ENCODE data around the gene BRAF. TPM values are rescaled to one million over a fixed set of nuclear protein-coding genes. Genes with fewer than 3 reads are reported as not detected.
"Not testable (repeated sequence)": the region's sequence is repeated elsewhere in the genome, so short reads cannot be mapped to it uniquely, and the experiment has no call there.

The BRAF gene
- total RNA-seq, 1 experiment from 2014 or later = 31.3 TPM

DNA sequence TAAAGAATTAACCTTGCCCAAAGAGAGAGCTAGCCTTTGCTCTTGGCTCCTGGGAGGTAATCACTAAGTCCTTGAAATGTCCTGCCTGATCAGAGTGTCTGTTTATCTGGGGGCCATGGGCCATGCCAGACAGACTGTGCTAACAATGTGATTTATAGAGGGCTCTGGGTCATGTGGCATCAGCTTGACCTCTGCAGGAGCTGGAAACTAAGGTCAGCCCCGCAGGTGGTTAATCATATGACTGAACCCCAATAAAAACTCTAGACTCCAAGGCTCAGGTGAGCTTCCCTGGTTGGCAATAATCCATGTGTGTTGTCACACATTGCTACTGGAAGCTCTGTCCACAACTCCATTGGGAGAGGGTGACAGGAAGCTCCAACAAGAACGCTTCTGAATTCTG, 180.7 kb downstream of the BRAF start:
- DNase-seq = no peak
- no peaks in the 10 kb centered on the region for H3K27me3 Mint-ChIP-seq (ENCODE audit: unreplicated experiment)
- intact Hi-C loops (cut with micrococcal nuclease; ENCODE audit: unreplicated experiment) = no loop called here
- no peaks in the 10 kb centered on the region for H3K4me1 Mint-ChIP-seq (ENCODE audit: low read depth, unreplicated experiment)
- CTCF ChIA-PET = no interaction called here
- H3K4me3 Mint-ChIP-seq (ENCODE audit: low read depth, unreplicated experiment) = no peak overlapping the region
- BruUV-seq (replicated peaks) = no TSS peak
- no peak overlapping the region for H3K27ac Mint-ChIP-seq (ENCODE audit: unreplicated experiment)
- TF ChIP-seq, protein P1, sequence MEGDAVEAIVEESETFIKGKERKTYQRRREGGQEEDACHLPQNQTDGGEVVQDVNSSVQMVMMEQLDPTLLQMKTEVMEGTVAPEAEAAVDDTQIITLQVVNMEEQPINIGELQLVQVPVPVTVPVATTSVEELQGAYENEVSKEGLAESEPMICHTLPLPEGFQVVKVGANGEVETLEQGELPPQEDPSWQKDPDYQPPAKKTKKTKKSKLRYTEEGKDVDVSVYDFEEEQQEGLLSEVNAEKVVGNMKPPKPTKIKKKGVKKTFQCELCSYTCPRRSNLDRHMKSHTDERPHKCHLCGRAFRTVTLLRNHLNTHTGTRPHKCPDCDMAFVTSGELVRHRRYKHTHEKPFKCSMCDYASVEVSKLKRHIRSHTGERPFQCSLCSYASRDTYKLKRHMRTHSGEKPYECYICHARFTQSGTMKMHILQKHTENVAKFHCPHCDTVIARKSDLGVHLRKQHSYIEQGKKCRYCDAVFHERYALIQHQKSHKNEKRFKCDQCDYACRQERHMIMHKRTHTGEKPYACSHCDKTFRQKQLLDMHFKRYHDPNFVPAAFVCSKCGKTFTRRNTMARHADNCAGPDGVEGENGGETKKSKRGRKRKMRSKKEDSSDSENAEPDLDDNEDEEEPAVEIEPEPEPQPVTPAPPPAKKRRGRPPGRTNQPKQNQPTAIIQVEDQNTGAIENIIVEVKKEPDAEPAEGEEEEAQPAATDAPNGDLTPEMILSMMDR (IDR thresholded peaks at IDR 0.05; ENCODE audit: unreplicated experiment) = no peak
- H3K36me3 Mint-ChIP-seq (ENCODE audit: insufficient read depth, unreplicated experiment) = no peaks in the 10 kb centered on the region
- H3K9me3 Mint-ChIP-seq (ENCODE audit: low read depth, unreplicated experiment) = no peaks in the 10 kb centered on the region

DNA sequence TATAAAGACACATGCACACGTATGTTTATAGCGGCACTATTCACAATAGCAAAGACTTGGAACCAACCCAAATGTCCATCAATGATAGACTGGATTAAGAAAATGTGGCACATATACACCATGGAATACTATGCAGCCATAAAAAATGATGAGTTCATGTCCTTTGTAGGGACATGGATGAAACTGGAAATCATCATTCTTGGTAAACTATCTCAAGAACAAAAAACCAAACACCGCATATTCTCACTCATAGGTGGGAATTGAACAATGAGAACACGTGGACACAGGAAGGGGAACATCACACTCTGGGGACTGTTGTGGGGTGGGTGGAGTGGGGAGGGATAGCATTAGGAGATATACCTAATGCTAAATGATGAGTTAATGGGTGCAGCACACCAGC, 181.5 kb downstream of the BRAF start:
- H3K4me1 Mint-ChIP-seq (ENCODE audit: low read depth, unreplicated experiment); BruUV-seq (replicated peaks); DNase-seq; intact Hi-C loops (cut with micrococcal nuclease; ENCODE audit: unreplicated experiment); H3K9me3 Mint-ChIP-seq (ENCODE audit: low read depth, unreplicated experiment); H3K27me3 Mint-ChIP-seq (ENCODE audit: unreplicated experiment); H3K27ac Mint-ChIP-seq (ENCODE audit: unreplicated experiment); CTCF ChIA-PET; H3K4me3 Mint-ChIP-seq (ENCODE audit: low read depth, unreplicated experiment); H3K36me3 Mint-ChIP-seq (ENCODE audit: insufficient read depth, unreplicated experiment): not testable (repeated sequence)

DNA sequence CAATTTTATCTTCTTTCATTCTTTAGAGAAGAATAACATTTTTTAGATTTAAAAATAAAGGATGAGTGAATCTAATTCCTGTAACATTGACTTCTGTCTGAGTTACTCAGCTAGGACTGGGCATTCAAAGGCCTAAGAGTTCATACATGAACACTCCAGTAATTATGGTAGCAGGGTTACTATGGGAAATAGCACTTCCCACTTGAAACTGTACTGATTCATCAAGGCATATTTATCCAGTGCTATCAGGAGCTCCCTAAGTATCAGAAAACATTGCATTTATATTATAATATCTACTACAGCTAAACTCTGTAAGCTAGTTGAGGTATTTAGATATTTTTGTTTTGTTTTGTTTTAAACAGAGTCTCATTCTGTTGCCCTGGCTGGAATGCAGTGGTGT, 186.4 kb downstream of the BRAF start:
- CTCF ChIA-PET = no interaction called here
- no peak overlapping the region for H3K4me3 Mint-ChIP-seq (ENCODE audit: low read depth, unreplicated experiment)
- H3K27ac Mint-ChIP-seq (ENCODE audit: unreplicated experiment) = no peak overlapping the region

DNA sequence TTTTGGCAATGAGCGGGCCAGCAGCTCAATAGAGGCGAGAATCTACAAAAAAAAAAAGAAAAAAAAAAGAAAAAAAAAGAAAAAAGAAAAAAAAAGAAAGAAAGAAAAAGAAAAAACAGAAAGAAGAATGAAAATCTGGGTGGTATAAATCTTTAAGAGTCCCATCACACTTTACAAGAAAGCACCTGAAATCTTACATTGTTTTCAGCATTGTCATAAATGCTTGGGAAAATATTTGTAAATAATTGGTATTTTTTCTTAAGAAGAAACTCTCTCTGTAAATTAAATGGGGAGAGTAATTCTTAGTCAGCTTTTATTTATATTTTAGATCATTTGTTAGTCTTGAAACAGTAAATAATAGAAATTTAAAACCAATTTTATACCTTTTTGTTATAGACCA, 190.0 kb downstream of the BRAF start:
- no peak overlapping the region for H3K4me3 Mint-ChIP-seq (ENCODE audit: low read depth, unreplicated experiment)
- intact Hi-C loops (cut with micrococcal nuclease; ENCODE audit: unreplicated experiment) = no loop called here
- no peaks in the 10 kb centered on the region for H3K27me3 Mint-ChIP-seq (ENCODE audit: unreplicated experiment)

More for the DNA sequence above, 186.4 kb downstream of the BRAF start:
- H3K27me3 Mint-ChIP-seq (ENCODE audit: unreplicated experiment) = no peaks in the 10 kb centered on the region
- BruUV-seq (replicated peaks) = no TSS peak
- H3K36me3 Mint-ChIP-seq (ENCODE audit: insufficient read depth, unreplicated experiment) = peaks cover 4% of the 10 kb centered on the region
- H3K9me3 Mint-ChIP-seq (ENCODE audit: low read depth, unreplicated experiment) = no peaks in the 10 kb centered on the region
- H3K4me1 Mint-ChIP-seq (ENCODE audit: low read depth, unreplicated experiment) = no peaks in the 10 kb centered on the region
- TF ChIP-seq, protein P1 (IDR thresholded peaks at IDR 0.05; ENCODE audit: unreplicated experiment) = no peak
- DNase-seq = no peak
- intact Hi-C loops (cut with micrococcal nuclease; ENCODE audit: unreplicated experiment) = no loop called here

DNA sequence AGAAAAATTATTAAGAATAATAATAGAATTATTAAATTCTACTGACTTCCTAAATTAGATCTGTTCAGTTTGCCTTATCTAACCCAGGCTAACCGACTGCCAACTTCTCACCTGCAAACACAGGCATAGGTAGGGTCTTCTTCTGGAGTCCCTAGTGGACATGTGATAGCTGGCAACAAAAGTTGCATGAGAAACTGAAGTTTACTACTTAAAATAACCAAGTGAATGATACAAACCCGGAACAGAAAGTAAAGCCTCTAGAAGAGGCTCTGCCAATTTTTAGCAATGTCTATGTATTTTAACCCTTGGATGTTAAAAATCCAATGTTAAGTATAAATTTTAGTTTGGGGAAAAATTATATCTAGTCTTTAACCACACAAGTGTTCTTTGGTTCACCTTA, 190.6 kb downstream of the BRAF start:
- H3K4me3 Mint-ChIP-seq (ENCODE audit: low read depth, unreplicated experiment) = no peak overlapping the region
- H3K4me1 Mint-ChIP-seq (ENCODE audit: low read depth, unreplicated experiment) = no peaks in the 10 kb centered on the region
- H3K27me3 Mint-ChIP-seq (ENCODE audit: unreplicated experiment) = no peaks in the 10 kb centered on the region
- BruUV-seq (replicated peaks) = no TSS peak
- CTCF ChIA-PET = no interaction called here
- peaks cover 9% of the 10 kb centered on the region for H3K36me3 Mint-ChIP-seq (ENCODE audit: insufficient read depth, unreplicated experiment)
- no peak overlapping the region for H3K27ac Mint-ChIP-seq (ENCODE audit: unreplicated experiment)
- DNase-seq = no peak
- TF ChIP-seq, protein P1 (IDR thresholded peaks at IDR 0.05; ENCODE audit: unreplicated experiment) = no peak
- H3K9me3 Mint-ChIP-seq (ENCODE audit: low read depth, unreplicated experiment) = no peaks in the 10 kb centered on the region
- intact Hi-C loops (cut with micrococcal nuclease; ENCODE audit: unreplicated experiment) = no loop called here

More for the DNA sequence above, 190.0 kb downstream of the BRAF start:
- Mint-ChIP-seq H3K36me3 (ENCODE audit: insufficient read depth, unreplicated experiment) (peaks cover 7% of the 10 kb centered on the region), H3K27ac (ENCODE audit: unreplicated experiment) (no peak overlapping the region), H3K4me1 (ENCODE audit: low read depth, unreplicated experiment) (no peaks in the 10 kb centered on the region), H3K9me3 (ENCODE audit: low read depth, unreplicated experiment) (no peaks in the 10 kb centered on the region)
- BruUV-seq (replicated peaks) = no TSS peak
- TF ChIP-seq, protein P1 (IDR thresholded peaks at IDR 0.05; ENCODE audit: unreplicated experiment) = no peak
- no peak for DNase-seq
- CTCF ChIA-PET = no interaction called here
